ENCODE results near the gene SPEF2. TPM values are rescaled to one million over a fixed set of nuclear protein-coding genes. Genes with fewer than 3 reads are reported as not detected.

The SPEF2 gene
- total and polyA plus RNA-seq, 10 of the 15 experiments (the other 5 are each of a cell fraction or from before 2014, with no cell fraction given), result 0.03 to 2.0 (median 0.07) TPM; not detected in 3

DNA sequence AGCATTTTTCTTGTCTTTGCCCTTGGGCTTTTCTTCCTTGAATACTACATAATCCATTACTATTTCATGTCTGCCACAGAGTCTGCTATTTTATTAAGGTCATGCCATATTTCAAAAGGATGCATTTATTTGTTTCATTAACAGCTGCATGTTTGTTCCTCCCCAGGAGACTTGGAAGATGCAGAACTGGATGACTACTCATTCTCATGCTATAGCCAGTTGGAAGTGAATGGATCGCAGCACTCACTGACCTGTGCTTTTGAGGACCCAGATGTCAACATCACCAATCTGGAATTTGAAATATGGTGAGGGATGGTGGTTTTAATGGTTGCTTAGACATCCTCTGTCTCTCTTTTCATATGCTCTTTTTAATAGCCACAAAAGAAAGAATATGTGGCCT, 243.0 kb downstream of the SPEF2 start:
- no peaks in the 10 kb centered on the region for H4K20me1 ChIP-seq (ENCODE audit: control insufficient read depth, insufficient read depth)
- ChIA-PET SMC1A (ENCODE audit: uncharacterized antibody, unreplicated experiment) (interaction anchor here (1.2 to 15.1 kb wide), 3 partner anchors 9 to 43 kb away, joined by 3 to 238 read pairs (median 7); no protein-coding TSS in a partner anchor), POLR2A (interaction anchor here (0.9 to 3.5 kb wide), 2 partner anchors 39 to 45 kb away, joined by 3 to 23 read pairs; no protein-coding TSS in a partner anchor), CTCF (interaction anchor here (0.7 to 1.1 kb wide), 2 partner anchors 21 to 38 kb away, joined by 4 to 5 read pairs; no protein-coding TSS in a partner anchor), RAD21 (ENCODE audit: unreplicated experiment) (interaction anchor here (0.9 to 1.4 kb wide), 4 partner anchors 9 to 64 kb away, joined by 3 to 8 read pairs (median 4); no protein-coding TSS in a partner anchor)
- H3K36me3 ChIP-seq (ENCODE audit: control insufficient read depth in 2 of 2, insufficient read depth in 2 of 2, low read length in 1 of 2), result no peaks in the 10 kb centered on the region
- in situ Hi-C loops (cut with MboI), result no loop called here
- H3K27me3 ChIP-seq (replicated peaks in 1 of 2; ENCODE audit: control insufficient read depth in 2 of 2, insufficient read depth in 2 of 2, low read length in 1 of 2), result no peaks in the 10 kb centered on the region
- no peak overlapping the region for H3K4me3 ChIP-seq
- no peaks in the 10 kb centered on the region for H3K9me3 ChIP-seq (replicated peaks; ENCODE audit: control insufficient read depth, insufficient read depth, low read length)
- BruUV-seq (replicated peaks), result no TSS peak
- ATAC-seq (no peak), DNase-seq (ENCODE audit: low read depth, low spot score) (no peak), FAIRE-seq (no peak)
- intact Hi-C loops (cut with micrococcal nuclease; ENCODE audit: unreplicated experiment), result loop anchor here (2.0 kb wide), 1 partner anchor 190 kb away; no protein-coding TSS in a partner anchor
- 100% methylated on average over 1 of the region's 1 CpG for WGBS (ENCODE audit: insufficient coverage, insufficient replicate concordance, low lambda C conversion rate, missing lambda C conversion rate)
- H3K27ac ChIP-seq (ENCODE audit: control insufficient read depth, insufficient read depth), result no peak overlapping the region
- H3K4me2 ChIP-seq (ENCODE audit: control insufficient read depth, insufficient read depth), result no peak overlapping the region
- TF ChIP-seq NR2C2 (IDR thresholded peaks at IDR 0.05; ENCODE audit: borderline replicate concordance, control insufficient read depth, insufficient read length, low read depth), result no peak
- TF ChIP-seq RCOR1 (conservative IDR thresholded peaks at IDR 0.05; ENCODE audit: low read depth, low read length), result no peak
- no peak for TF ChIP-seq SPI1 (IDR thresholded peaks at IDR 0.05; ENCODE audit: borderline replicate concordance, insufficient read depth, low read depth, low read length)
- no peak for TF ChIP-seq FOS (IDR thresholded peaks at IDR 0.05; ENCODE audit: borderline replicate concordance, extremely low read depth, insufficient read length)
- TF ChIP-seq RFX5 (IDR thresholded peaks at IDR 0.05; ENCODE audit: low read depth, low read length), result no peak
- peaks cover 7% of the 10 kb centered on the region for H3K4me1 ChIP-seq (ENCODE audit: control insufficient read depth, insufficient read depth, low read length)
- no peak overlapping the region for H3K9ac ChIP-seq (ENCODE audit: control insufficient read depth, insufficient read depth, low read length)
- no peak overlapping the region for H2AFZ ChIP-seq (ENCODE audit: control insufficient read depth, low read depth, low read length)
- no peaks in the 10 kb centered on the region for H3K79me2 ChIP-seq (ENCODE audit: control insufficient read depth, insufficient read depth, low read length)

DNA sequence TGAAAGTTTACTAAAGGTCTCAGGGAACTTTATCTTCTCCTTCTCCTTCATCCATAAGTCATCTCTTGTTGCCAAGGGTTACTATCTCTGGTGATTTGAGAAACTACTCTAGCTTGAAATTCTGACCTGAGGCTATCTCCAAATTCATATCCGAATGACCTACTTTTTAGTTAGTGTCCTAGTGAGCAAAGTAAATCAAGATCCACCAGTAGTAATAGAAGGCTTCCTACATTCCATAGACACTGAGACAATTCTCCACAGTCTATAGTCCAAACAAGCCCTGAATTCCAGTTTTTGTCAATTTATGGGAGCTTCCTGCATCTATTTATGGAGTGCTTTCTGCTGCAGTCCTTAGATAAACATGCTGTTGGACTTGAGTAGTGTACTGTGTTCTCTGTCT, 244.1 kb downstream of the SPEF2 start:
- H3K27me3 ChIP-seq (replicated peaks in 1 of 2; ENCODE audit: control insufficient read depth in 2 of 2, insufficient read depth in 2 of 2, low read length in 1 of 2), result no peaks in the 10 kb centered on the region
- no peak overlapping the region for H2AFZ ChIP-seq (ENCODE audit: control insufficient read depth, low read depth, low read length)
- H3K36me3 ChIP-seq (ENCODE audit: control insufficient read depth in 2 of 2, insufficient read depth in 2 of 2, low read length in 1 of 2), result no peaks in the 10 kb centered on the region
- intact Hi-C loops (cut with micrococcal nuclease; ENCODE audit: unreplicated experiment) (loop anchor here (2.0 kb wide), 2 partner anchors 23 to 191 kb away; no protein-coding TSS in a partner anchor), in situ Hi-C loops (cut with MboI) (no loop called here)
- no peaks in the 10 kb centered on the region for H3K9me3 ChIP-seq (replicated peaks; ENCODE audit: control insufficient read depth, insufficient read depth, low read length)
- no peaks in the 10 kb centered on the region for H3K79me2 ChIP-seq (ENCODE audit: control insufficient read depth, insufficient read depth, low read length)
- WGBS (ENCODE audit: insufficient coverage, insufficient replicate concordance, low lambda C conversion rate, missing lambda C conversion rate), result 100% methylated on average over 1 of the region's 1 CpG
- no TSS peak for BruUV-seq (replicated peaks)
- DNase-seq (ENCODE audit: low read depth, low spot score) (no peak), FAIRE-seq (no peak), ATAC-seq (no peak)
- RAD21 ChIA-PET (ENCODE audit: unreplicated experiment), result interaction anchor here (1.7 to 2.5 kb wide), 3 partner anchors 10 to 43 kb away, joined by 6 to 16 read pairs (median 7); no protein-coding TSS in a partner anchor
- CTCF ChIA-PET, result interaction anchor here (1.1 to 2.5 kb wide), 3 partner anchors 9 to 38 kb away, joined by 6 to 9 read pairs (median 7); no protein-coding TSS in a partner anchor
- SMC1A ChIA-PET (ENCODE audit: uncharacterized antibody, unreplicated experiment), result interaction anchor here (1.1 to 15.1 kb wide), 9 partner anchors 8 to 634 kb away, joined by 3 to 238 read pairs (median 7); no protein-coding TSS in a partner anchor
- POLR2A ChIA-PET, result no interaction called here
- no peak overlapping the region for H3K4me2 ChIP-seq (ENCODE audit: control insufficient read depth, insufficient read depth)
- peaks cover 5% of the 10 kb centered on the region for H3K4me1 ChIP-seq (ENCODE audit: control insufficient read depth, insufficient read depth, low read length)
- H3K9ac ChIP-seq (ENCODE audit: control insufficient read depth, insufficient read depth, low read length), result no peak overlapping the region
- no peak overlapping the region for H3K27ac ChIP-seq (ENCODE audit: control insufficient read depth, insufficient read depth)
- H3K4me3 ChIP-seq, result no peak overlapping the region
- TF ChIP-seq GATAD2B (conservative IDR thresholded peaks at IDR 0.05; ENCODE audit: low read depth) (no peak), MYB (IDR thresholded peaks at IDR 0.05; ENCODE audit: borderline replicate concordance, low read depth, low read length) (no peak), RELA (IDR thresholded peaks at IDR 0.05; ENCODE audit: borderline replicate concordance, partially characterized antibody) (no peak), CREB1 (IDR thresholded peaks at IDR 0.05; ENCODE audit: low read depth) (no peak), POLR2A (IDR thresholded peaks at IDR 0.05; ENCODE audit: low read depth, low read length) (no peak)
- no peaks in the 10 kb centered on the region for H4K20me1 ChIP-seq (ENCODE audit: control insufficient read depth, insufficient read depth)
